Measurements from ENCODE around the gene MTG1. TPM values are rescaled to one million over a fixed set of nuclear protein-coding genes. Genes with fewer than 3 reads are reported as not detected.
"Not testable (repeated sequence)": the region's sequence is repeated elsewhere in the genome, so short reads cannot be mapped to it uniquely, and the experiment has no call there.

Gene MTG1
- total and polyA plus RNA-seq, 3 experiments from 2014 or later: 38.5 to 54.6 (median 53.9) TPM

DNA sequence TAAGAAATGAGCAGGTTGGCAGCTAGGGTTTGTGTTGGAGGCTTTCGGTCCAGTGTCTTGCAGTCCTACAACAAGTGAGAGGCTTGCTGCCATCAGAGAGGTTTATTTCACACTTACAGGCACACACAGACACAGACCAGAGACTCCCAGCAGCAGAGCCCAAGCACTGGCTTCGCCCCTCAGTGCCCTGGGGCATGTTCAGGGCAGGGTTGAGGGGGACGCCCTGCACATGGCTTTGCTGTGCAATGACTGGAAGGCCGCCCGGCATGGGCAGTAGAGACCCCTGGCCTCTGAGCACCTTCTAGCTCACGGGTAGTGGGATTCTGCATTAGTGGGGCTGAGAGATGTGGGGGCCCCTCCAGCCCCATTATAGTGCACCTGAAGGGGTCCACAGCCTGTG, 26.6 kb downstream of the MTG1 start:
- Mint-ChIP-seq H3K27me3 (no peaks in the 10 kb centered on the region), H3K9me3 (peaks cover 0 to 1% (median 0%) of the 10 kb centered on the region in 5 donors), H3K4me1 (peaks cover 1 to 8% (median 4%) of the 10 kb centered on the region in 3 donors), H3K27ac (no peak overlapping the region), H3K36me3 (peaks cover 5 to 28% (median 7%) of the 10 kb centered on the region in 3 donors), H3K4me3 (no peak overlapping the region)
- POLR2A ChIA-PET: no interaction called here
- Histone ChIP-seq H3K4me3 (ENCODE audit: low read length) (no peak overlapping the region), H3K4me1 (ENCODE audit: insufficient read depth, low read length) (no peaks in the 10 kb centered on the region), H3K27me3 (ENCODE audit: insufficient read depth, low read length, poor library complexity, severe bottlenecking) (no peaks in the 10 kb centered on the region), H3K27ac (ENCODE audit: low read depth, low read length) (no peak overlapping the region), H3K36me3 (ENCODE audit: insufficient read depth, low read length) (no peaks in the 10 kb centered on the region), H3K9me3 (ENCODE audit: low read length) (no peaks in the 10 kb centered on the region)
- DNase-seq: no peak
- CTCF ChIA-PET: no interaction called here

DNA sequence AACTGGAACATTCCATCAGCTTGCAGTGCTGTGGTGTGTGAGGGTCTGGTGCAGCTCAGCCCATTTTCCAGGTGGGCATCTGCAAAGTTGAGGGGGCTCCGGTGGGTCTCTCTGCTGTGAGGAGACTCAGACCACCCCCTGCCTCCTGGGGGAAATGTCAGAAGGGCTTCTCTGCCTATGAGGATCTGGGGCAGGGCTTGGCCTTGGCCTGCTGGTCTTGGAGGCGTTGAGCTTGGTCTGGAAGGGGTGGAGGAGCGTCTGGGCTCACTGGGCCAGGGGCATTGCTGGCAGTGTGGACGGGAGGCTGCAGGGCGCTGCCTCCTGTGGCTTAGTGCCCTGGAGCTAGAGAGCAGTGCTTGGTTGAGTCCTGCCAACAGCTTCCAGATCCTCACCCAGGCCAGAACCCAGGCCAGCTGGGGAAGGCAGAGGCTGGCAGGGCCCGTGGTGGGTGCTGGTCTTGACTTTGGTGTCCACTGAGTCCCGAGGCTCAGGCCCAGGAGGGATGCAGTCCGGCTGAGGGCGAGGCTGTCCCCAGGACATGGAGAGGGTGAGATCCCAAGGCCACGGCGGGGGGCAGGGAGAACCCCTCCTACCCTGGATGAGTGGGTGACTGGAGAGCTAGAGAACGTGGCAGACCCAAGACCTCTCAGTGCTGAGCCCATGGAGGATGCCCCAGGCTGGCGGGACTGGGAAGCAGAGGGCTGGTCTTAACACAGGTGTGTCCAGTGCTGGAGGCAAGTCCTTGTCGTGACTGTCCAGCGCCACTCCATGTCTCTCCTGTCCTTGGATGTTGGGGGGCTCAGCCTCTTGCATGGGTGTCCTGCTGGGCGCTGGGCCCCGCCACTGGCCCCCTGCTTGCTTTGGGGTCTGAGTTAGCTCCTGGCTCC, 27.6 kb downstream of the MTG1 start:
- no peaks in the 10 kb centered on the region for H3K9me3 Mint-ChIP-seq
- Histone ChIP-seq H3K4me3 (ENCODE audit: low read length) (no peak overlapping the region), H3K36me3 (ENCODE audit: insufficient read depth, low read length) (no peaks in the 10 kb centered on the region), H3K27ac (ENCODE audit: low read depth, low read length) (no peak overlapping the region), H3K4me1 (ENCODE audit: insufficient read depth, low read length) (no peaks in the 10 kb centered on the region), H3K9me3 (ENCODE audit: low read length) (no peaks in the 10 kb centered on the region), H3K27me3 (ENCODE audit: insufficient read depth, low read length, poor library complexity, severe bottlenecking) (no peaks in the 10 kb centered on the region)
- no peak for DNase-seq
- ChIA-PET POLR2A (no interaction called here), CTCF (no interaction called here)
- H3K4me3 Mint-ChIP-seq: peak overlapping the region in 2 of 7 donors; percentile 11 to 46
- no peaks in the 10 kb centered on the region for H3K27me3 Mint-ChIP-seq
- H3K4me1 Mint-ChIP-seq: peaks cover 0 to 7% (median 2%) of the 10 kb centered on the region in 3 donors
- peaks cover 0 to 22% (median 2%) of the 10 kb centered on the region in 3 donors for H3K36me3 Mint-ChIP-seq
- no peak overlapping the region for H3K27ac Mint-ChIP-seq

DNA sequence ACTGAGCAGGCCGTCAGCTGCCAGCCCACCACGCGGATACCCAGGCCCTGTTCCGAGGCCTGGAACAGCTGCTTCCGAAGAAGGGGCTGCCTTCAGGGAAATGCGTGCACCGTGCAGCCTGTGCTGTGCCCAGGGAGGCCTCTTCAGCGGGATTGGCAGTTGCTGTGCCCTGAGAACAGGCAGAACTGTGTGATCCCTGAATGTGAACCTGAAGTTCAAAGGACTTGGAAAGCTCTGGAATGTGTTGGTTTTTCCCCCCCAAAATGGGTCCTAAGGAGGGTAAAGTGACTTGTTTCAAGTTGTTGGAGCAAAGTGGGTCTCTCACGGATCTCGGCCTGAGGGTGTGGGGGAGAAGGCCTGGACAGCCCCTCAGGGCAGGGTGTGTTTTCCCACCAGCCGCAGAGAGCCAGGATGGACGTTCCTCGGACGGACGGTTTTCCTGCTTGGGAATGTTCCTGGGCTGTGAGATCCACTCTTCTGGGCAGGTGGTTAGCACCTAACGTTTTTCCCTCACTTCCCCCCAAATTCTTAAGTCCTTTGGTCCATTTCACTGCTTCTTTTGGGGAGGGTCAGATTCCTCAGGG, 28.4 kb downstream of the MTG1 start:
- H3K27ac ChIP-seq (ENCODE audit: low read depth, low read length): no peak overlapping the region
- no peaks in the 10 kb centered on the region for H3K4me1 ChIP-seq (ENCODE audit: insufficient read depth, low read length)
- no peaks in the 10 kb centered on the region for H3K27me3 ChIP-seq (ENCODE audit: insufficient read depth, low read length, poor library complexity, severe bottlenecking)
- peak overlapping the region in 2 of 7 donors; percentile 23 to 49 for H3K4me3 Mint-ChIP-seq
- no peak overlapping the region for H3K4me3 ChIP-seq (ENCODE audit: low read length)
- DNase-seq: no peak
- no peak overlapping the region for H3K27ac Mint-ChIP-seq
- H3K9me3 Mint-ChIP-seq: no peaks in the 10 kb centered on the region
- H3K4me1 Mint-ChIP-seq: peaks cover 0 to 7% (median 2%) of the 10 kb centered on the region in 3 donors
- peaks cover 0 to 22% (median 2%) of the 10 kb centered on the region in 3 donors for H3K36me3 Mint-ChIP-seq
- H3K9me3 ChIP-seq (ENCODE audit: low read length): no peaks in the 10 kb centered on the region
- POLR2A ChIA-PET: no interaction called here
- CTCF ChIA-PET: no interaction called here
- no peaks in the 10 kb centered on the region for H3K27me3 Mint-ChIP-seq
- no peaks in the 10 kb centered on the region for H3K36me3 ChIP-seq (ENCODE audit: insufficient read depth, low read length)

DNA sequence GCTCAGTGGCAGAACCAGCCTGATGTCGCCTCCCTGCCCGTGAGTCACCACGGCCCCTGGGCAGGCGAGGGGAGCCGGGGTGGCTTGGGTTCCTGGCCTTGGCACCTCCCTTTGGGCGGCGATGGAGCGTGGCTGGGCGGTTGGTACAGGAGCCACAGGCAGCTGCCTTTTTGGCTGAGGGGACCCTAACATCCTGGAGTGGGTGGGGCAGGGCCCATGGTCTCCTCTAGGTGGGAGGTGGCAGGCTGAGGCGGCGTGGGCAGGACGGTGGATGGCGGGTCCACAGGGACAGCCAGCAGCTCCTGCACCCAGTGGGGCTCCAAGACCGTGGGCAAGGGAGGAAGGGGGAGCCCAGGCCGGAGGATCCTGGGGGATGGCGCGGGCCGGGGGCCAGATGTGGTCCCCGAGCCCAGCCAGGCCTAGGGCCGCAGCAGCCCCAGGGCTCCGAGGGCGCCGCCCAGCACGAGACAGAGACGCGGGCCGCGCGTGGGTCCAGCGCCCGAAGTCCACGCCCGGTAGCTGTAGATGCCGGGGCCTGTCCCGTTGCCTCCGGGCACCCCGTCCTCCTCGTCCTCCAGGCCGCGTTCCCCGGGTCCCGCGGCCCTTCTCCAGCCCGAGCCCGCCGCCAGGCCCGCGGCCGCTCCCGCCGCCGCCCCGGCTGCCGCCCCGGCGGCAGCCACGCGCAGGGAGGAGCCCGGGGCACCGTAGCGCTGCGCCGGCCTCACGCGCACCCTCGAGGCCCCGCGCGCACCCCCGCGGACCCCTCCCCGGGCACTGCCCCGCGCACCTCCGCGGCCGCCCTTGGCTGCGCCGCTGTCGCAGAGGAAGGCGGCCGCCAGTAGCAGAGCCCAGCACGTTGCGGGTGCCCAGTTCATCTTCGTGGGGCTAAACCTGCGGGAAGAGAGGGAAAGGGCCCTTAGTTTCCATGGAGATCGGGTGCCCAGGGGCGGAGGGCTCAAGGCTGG, 29.1 kb downstream of the MTG1 start:
- peaks cover 0 to 22% (median 2%) of the 10 kb centered on the region in 3 donors for H3K36me3 Mint-ChIP-seq
- Histone ChIP-seq H3K4me3 (ENCODE audit: low read length) (no peak overlapping the region), H3K9me3 (ENCODE audit: low read length) (no peaks in the 10 kb centered on the region), H3K36me3 (ENCODE audit: insufficient read depth, low read length) (no peaks in the 10 kb centered on the region), H3K27ac (ENCODE audit: low read depth, low read length) (no peak overlapping the region), H3K27me3 (ENCODE audit: insufficient read depth, low read length, poor library complexity, severe bottlenecking) (no peaks in the 10 kb centered on the region), H3K4me1 (ENCODE audit: insufficient read depth, low read length) (no peaks in the 10 kb centered on the region)
- H3K9me3 Mint-ChIP-seq: peaks cover 0 to under 1% (median 0%) of the 10 kb centered on the region in 5 donors
- CTCF ChIA-PET: no interaction called here
- no peaks in the 10 kb centered on the region for H3K27me3 Mint-ChIP-seq
- peaks cover 0 to 7% (median 2%) of the 10 kb centered on the region in 3 donors for H3K4me1 Mint-ChIP-seq
- DNase-seq: peak in 1 of 5 donors; percentile 5
- POLR2A ChIA-PET: no interaction called here
- no peak overlapping the region for H3K27ac Mint-ChIP-seq
- peak overlapping the region in 4 of 7 donors; percentile 35 to 89 (median 50) for H3K4me3 Mint-ChIP-seq

DNA sequence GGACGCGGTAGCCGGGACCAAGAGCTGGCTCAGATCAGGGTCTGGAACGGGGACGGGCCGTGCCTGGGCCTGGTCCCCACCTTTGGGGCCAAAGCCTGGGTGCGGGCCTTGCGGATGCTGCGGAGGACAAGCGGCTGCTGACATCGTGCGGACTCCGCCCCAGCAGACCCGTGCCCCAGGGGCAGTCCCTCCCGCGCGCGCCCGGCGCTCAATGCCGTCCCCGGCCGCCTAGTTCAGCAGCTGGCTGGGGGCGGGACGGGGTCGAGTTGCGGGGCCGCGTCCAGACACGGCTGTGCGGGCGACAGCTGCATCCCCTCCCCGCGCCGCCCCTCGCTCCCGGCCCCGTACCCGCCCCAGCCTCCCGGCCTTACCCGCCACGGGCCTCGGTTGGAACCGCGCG, 30.1 kb downstream of the MTG1 start:
- POLR2A ChIA-PET; H3K36me3 ChIP-seq (ENCODE audit: insufficient read depth, low read length); CTCF ChIA-PET; H3K9me3 ChIP-seq (ENCODE audit: low read length); H3K9me3 Mint-ChIP-seq; H3K27ac ChIP-seq (ENCODE audit: low read depth, low read length); H3K4me3 ChIP-seq (ENCODE audit: low read length); H3K27me3 Mint-ChIP-seq; H3K4me3 Mint-ChIP-seq; DNase-seq; H3K27me3 ChIP-seq (ENCODE audit: insufficient read depth, low read length, poor library complexity, severe bottlenecking); H3K4me1 ChIP-seq (ENCODE audit: insufficient read depth, low read length); H3K27ac Mint-ChIP-seq; H3K4me1 Mint-ChIP-seq: not testable (repeated sequence)
- peaks cover 0 to 12% (median 2%) of the 10 kb centered on the region in 3 donors for H3K36me3 Mint-ChIP-seq

DNA sequence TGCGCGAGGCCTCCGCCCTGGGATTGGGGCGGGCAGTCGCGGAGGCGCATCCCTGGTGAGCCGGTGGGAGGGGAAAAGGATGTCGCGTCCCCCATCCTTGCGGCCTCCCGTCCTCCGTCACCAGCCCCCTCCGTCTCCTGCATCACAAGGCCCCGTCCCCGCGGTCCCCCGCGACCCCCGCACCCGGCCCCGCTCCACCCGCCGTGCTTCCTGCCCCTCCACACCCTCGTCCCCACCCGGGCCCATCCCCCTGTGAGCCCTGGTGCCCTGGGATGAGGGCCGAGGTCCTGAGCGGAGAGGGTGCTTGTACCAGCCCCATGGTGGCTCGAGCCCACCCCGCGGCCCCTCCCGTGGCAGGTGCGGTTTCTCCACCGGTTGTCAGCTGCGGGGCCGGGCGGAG, 30.6 kb downstream of the MTG1 start, which contains the start of gene SPRN:
SPRN (minus strand) TSS at position 25 of the 400 bp plus-strand sequence. CDS start 944 bp downstream, outside the sequence.
- H3K36me3 ChIP-seq (ENCODE audit: insufficient read depth, low read length); H3K36me3 Mint-ChIP-seq; H3K9me3 ChIP-seq (ENCODE audit: low read length); H3K4me3 ChIP-seq (ENCODE audit: low read length); H3K27me3 Mint-ChIP-seq; H3K27ac Mint-ChIP-seq; H3K27ac ChIP-seq (ENCODE audit: low read depth, low read length); H3K4me1 ChIP-seq (ENCODE audit: insufficient read depth, low read length); DNase-seq; H3K4me1 Mint-ChIP-seq; H3K27me3 ChIP-seq (ENCODE audit: insufficient read depth, low read length, poor library complexity, severe bottlenecking); POLR2A ChIA-PET; CTCF ChIA-PET: not testable (repeated sequence)
- Mint-ChIP-seq H3K4me3 (peak within 1 kb of the TSS in 4 of 7 donors; percentile 35 to 89 (median 50)), H3K9me3 (peaks cover 0 to 14% (median 9%) of the 10 kb centered on the region in 5 donors)

DNA sequence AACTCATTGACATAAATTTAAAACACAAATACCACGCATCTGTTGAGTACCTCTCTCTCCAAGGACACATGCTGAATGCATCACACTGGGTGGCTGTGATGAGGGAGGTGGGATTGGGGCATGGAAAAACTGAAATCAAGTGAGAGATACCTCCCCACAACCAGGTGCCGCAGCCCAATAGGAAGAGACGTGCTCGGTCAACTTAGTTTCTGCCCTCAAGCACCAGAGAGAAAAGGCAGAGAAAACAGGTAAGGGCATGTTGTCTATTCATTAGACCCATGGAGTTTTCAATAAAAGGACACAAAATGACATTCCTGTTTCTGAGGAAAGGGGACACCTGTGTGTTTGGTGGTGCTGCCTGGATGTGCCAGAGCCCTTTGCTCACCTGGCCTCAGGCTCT, 35.6 kb downstream of the MTG1 start:
- POLR2A ChIA-PET: interaction anchor here (0.6 kb wide), 1 partner anchor 56 kb away, joined by 5 read pairs; no protein-coding TSS in a partner anchor
- H3K9me3 ChIP-seq (ENCODE audit: low read length); H3K36me3 Mint-ChIP-seq; H3K27me3 Mint-ChIP-seq; H3K4me1 ChIP-seq (ENCODE audit: insufficient read depth, low read length); H3K36me3 ChIP-seq (ENCODE audit: insufficient read depth, low read length); CTCF ChIA-PET; H3K4me1 Mint-ChIP-seq; H3K27me3 ChIP-seq (ENCODE audit: insufficient read depth, low read length, poor library complexity, severe bottlenecking); DNase-seq; H3K4me3 Mint-ChIP-seq; H3K4me3 ChIP-seq (ENCODE audit: low read length); H3K27ac Mint-ChIP-seq; H3K27ac ChIP-seq (ENCODE audit: low read depth, low read length): not testable (repeated sequence)
- peaks cover 0 to 17% (median 9%) of the 10 kb centered on the region in 5 donors for H3K9me3 Mint-ChIP-seq
